SK-N-MC (cell line): ENCODE measurements around the gene HYPK.

ENCODE experiments used
- EZH2 ChIP-seq: fragments of 200-600 bp; sonication (generic); IDR thresholded peaks from one replicate; pipeline ENCODE4 v1.6.1; 2017; ENCODE audit warnings: antibody characterized with exemption
- POLR2AphosphoS5 ChIP-seq: IDR thresholded peaks from 2 replicates; pipeline ENCODE4 v1.6.1; 2012; ENCODE audit warnings: mild to moderate bottlenecking, low read depth, low read length, borderline replicate concordance

GRCh38 chr15:43821505-43821904 lies 21.1 kb downstream of the HYPK start:
- TF ChIP-seq POLR2AphosphoS5 (no peak), EZH2 (no peak)
